Activated CD8-positive, alpha-beta T cell treated with anti-CD3 and anti-CD28 coated beads for 36 hours (primary cell): ENCODE results near the gene L1CAM. TPM values are rescaled to one million over a fixed set of nuclear protein-coding genes. Genes with fewer than 3 reads are reported as not detected.

Experiments
- ATAC-seq: fragments of 200-7000 bp; cut with Tn5 transposase; one replicate; pipeline ENCODE4 v1.10.0; 2021; ENCODE audit warnings: mild to moderate bottlenecking, moderate library complexity
- CTCF ChIA-PET: fragments of 350-600 bp; sonication (Branson Sonifier 250); formaldehyde crosslinking; loops from one replicate; lab custom pipeline; 2021; ENCODE audit warnings: antibody characterized with exemption; lab: Charles Lee
- POLR2A ChIA-PET: fragments of 350-600 bp; sonication (Branson Sonifier 250); formaldehyde crosslinking; loops from one replicate; lab custom pipeline; 2021; ENCODE audit warnings: antibody characterized with exemption; lab: Charles Lee
- DNase-seq: peaks from one replicate; pipeline ENCODE4 v3.0.0-alpha.2; 2020
- H3K27ac Mint-ChIP-seq: one replicate; pipeline ENCODE4 v1.8.0; 2021; ENCODE audit warnings: mild to moderate bottlenecking, mixed read lengths
- H3K27me3 Mint-ChIP-seq: one replicate; pipeline ENCODE4 v1.8.0; 2021; ENCODE audit warnings: mixed read lengths
- H3K36me3 Mint-ChIP-seq: one replicate; pipeline ENCODE4 v1.8.0; 2021; ENCODE audit warnings: low read depth, mixed read lengths
- H3K4me1 Mint-ChIP-seq: one replicate; pipeline ENCODE4 v1.8.0; 2021; ENCODE audit warnings: low read depth, mixed read lengths
- H3K4me3 Mint-ChIP-seq: one replicate; pipeline ENCODE4 v1.8.0; 2021; ENCODE audit warnings: mild to moderate bottlenecking, moderate library complexity, mixed read lengths
- H3K9me3 Mint-ChIP-seq: one replicate; pipeline ENCODE4 v1.8.0; 2021; ENCODE audit warnings: mixed read lengths
- CTCF ChIP-seq: fragments of 200-600 bp; IDR thresholded peaks from one replicate; pipeline ENCODE4 v1.8.0; 2022; ENCODE audit warnings: antibody characterized with exemption, mild to moderate bottlenecking
- intact Hi-C: fragments of 100-400 bp; cut with micrococcal nuclease; formaldehyde crosslinking; loops from one replicate; pipeline ENCODE4 v1.10.0; 2022
- total RNA-seq, 2 experiments: library from RNA; stranded (reverse); gene quantifications; one replicate each; pipeline ENCODE4 v1.2.3, GENCODE V29; 2021

Gene L1CAM
- total RNA-seq, 2 experiments from 2014 or later: 2.1 to 2.2 TPM

DNA sequence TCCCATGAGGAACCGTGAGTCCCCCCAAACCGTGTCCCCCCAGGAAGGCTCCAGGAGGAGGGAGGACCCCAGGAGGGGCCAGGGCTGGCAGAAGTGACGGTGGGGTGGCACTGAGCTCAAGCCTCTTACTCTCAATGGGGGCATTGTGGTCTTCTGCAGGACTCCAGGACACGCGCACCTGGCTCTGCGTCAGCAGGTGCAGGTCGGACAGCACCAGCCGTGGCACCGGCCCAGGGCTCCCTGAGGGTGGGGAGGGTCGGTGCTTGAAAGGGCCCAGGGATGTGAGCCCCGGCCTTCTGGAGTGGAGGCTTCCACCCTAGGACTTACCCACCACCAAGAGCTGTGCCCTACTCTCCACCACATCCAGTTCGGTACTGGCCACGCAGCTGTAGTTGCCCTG, 18.3 kb downstream of the L1CAM start:
- H3K27me3 Mint-ChIP-seq: no peaks in the 10 kb centered on the region
- intact Hi-C loops: no loop called here
- H3K9me3 Mint-ChIP-seq: no peaks in the 10 kb centered on the region
- CTCF ChIA-PET: no interaction called here
- POLR2A ChIA-PET: no interaction called here
- no peaks in the 10 kb centered on the region for H3K4me1 Mint-ChIP-seq
- no peak overlapping the region for H3K27ac Mint-ChIP-seq
- ATAC-seq (no peak), DNase-seq (no peak)
- no peak for TF ChIP-seq CTCF
- H3K36me3 Mint-ChIP-seq: no peaks in the 10 kb centered on the region
- H3K4me3 Mint-ChIP-seq: no peak overlapping the region

- H3K27ac Mint-ChIP-seq: no peak overlapping the region
- ATAC-seq (no peak), DNase-seq (no peak)
- H3K9me3 Mint-ChIP-seq: no peaks in the 10 kb centered on the region
- intact Hi-C loops: no loop called here
- TF ChIP-seq CTCF: no peak
- H3K36me3 Mint-ChIP-seq: no peaks in the 10 kb centered on the region
- H3K27me3 Mint-ChIP-seq: no peaks in the 10 kb centered on the region
- POLR2A ChIA-PET: no interaction called here
- CTCF ChIA-PET: no interaction called here
- H3K4me1 Mint-ChIP-seq: no peaks in the 10 kb centered on the region
- H3K4me3 Mint-ChIP-seq: no peak overlapping the region
Measured at GRCh38 chrX:153867139-153867538, 18.8 kb downstream of the L1CAM start.

GRCh38 chrX:153866302-153867019, 19.5 kb downstream of the L1CAM start:
- no peak for TF ChIP-seq CTCF
- Mint-ChIP-seq H3K9me3 (no peaks in the 10 kb centered on the region), H3K36me3 (no peaks in the 10 kb centered on the region), H3K27me3 (no peaks in the 10 kb centered on the region), H3K4me1 (no peaks in the 10 kb centered on the region), H3K4me3 (no peak overlapping the region), H3K27ac (no peak overlapping the region)
- intact Hi-C loops: no loop called here
- ATAC-seq (no peak), DNase-seq (no peak)
- ChIA-PET CTCF (no interaction called here), POLR2A (no interaction called here)

GRCh38 chrX:153865685-153866084, 20.3 kb downstream of the L1CAM start:
- ChIA-PET POLR2A (no interaction called here), CTCF (no interaction called here)
- intact Hi-C loops: no loop called here
- H3K27me3 Mint-ChIP-seq: no peaks in the 10 kb centered on the region
- TF ChIP-seq CTCF: no peak
- ATAC-seq (no peak), DNase-seq (no peak)
- no peak overlapping the region for H3K4me3 Mint-ChIP-seq
- H3K4me1 Mint-ChIP-seq: no peaks in the 10 kb centered on the region
- no peak overlapping the region for H3K27ac Mint-ChIP-seq
- H3K36me3 Mint-ChIP-seq: no peaks in the 10 kb centered on the region
- H3K9me3 Mint-ChIP-seq: no peaks in the 10 kb centered on the region

DNA sequence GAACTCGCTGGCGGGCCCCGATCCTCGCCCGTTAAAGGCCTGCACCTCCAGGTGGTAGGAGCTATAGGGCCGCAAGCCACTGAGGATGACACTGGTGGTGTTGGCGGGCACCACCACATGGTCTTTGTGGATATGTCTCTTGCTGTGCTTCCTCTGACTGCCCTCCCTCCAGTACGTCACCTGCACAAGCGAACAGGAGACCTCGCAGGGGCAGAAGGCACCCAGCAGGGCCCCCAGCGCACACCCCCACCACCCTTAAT, 20.7 kb downstream of the L1CAM start:
- ATAC-seq (no peak), DNase-seq (no peak)
- CTCF ChIA-PET: no interaction called here
- Mint-ChIP-seq H3K4me1 (no peaks in the 10 kb centered on the region), H3K27ac (no peak overlapping the region), H3K9me3 (no peaks in the 10 kb centered on the region), H3K27me3 (no peaks in the 10 kb centered on the region), H3K4me3 (no peak overlapping the region), H3K36me3 (no peaks in the 10 kb centered on the region)
- intact Hi-C loops: no loop called here
- POLR2A ChIA-PET: no interaction called here
- no peak for TF ChIP-seq CTCF
